Uterus (tissue), 4 donors: ENCODE data around the gene TRIM10. TPM values are rescaled to one million over a fixed set of nuclear protein-coding genes. Genes with fewer than 3 reads are reported as not detected.

ENCODE experiments used
- DNase-seq, 2 donors: peaks; one replicate each; pipeline ENCODE4 v3.0.0-alpha.2; 2019 to 2020
- H3K27ac ChIP-seq, 2 donors: fragments of 200-600 bp; sonication (generic); 1 replicate in 1 of 2; 2 replicates in 1 of 2; pipeline ENCODE4 v1.5.1; 2016 to 2018
- H3K27me3 ChIP-seq, 2 donors: fragments of 200-600 bp; sonication (generic); one replicate each; pipeline ENCODE4 v1.5.1; 2018 to 2019; ENCODE audit warnings: control low read depth in 1 of 2
- H3K36me3 ChIP-seq, 2 donors: fragments of 200-600 bp; sonication (generic); one replicate each; pipeline ENCODE4 v1.5.1; 2019; ENCODE audit warnings: control low read depth in 1 of 2
- H3K4me1 ChIP-seq, 2 donors: fragments of 200-600 bp; sonication (generic); one replicate each; pipeline ENCODE4 v1.5.1; 2018 to 2019; ENCODE audit warnings: control low read depth in 1 of 2
- H3K4me3 ChIP-seq, 2 donors: fragments of 200-600 bp; sonication (generic); 1 replicate in 1 of 2; 2 replicates in 1 of 2; pipeline ENCODE4 v1.5.1; 2018 to 2019; ENCODE audit warnings: mild to moderate bottlenecking in 1 of 2
- H3K9me3 ChIP-seq, 2 donors: fragments of 200-600 bp; sonication (generic); one replicate each; pipeline ENCODE4 v1.5.1; 2019; ENCODE audit warnings: control low read depth in 1 of 2
- POLR2A ChIP-seq, 2 donors: fragments of 450-650 bp; IDR thresholded peaks; one replicate each; pipeline ENCODE4 v1.6.1; 2016; ENCODE audit warnings: antibody characterized with exemption in 2 of 2, mild to moderate bottlenecking in 1 of 2, moderate library complexity in 1 of 2
- intact Hi-C: fragments of 100-400 bp; cut with DNase I; formaldehyde crosslinking; loops from one replicate; pipeline ENCODE4 v1.15.1; 2023; ENCODE audit warnings: low total_unique reads
- total RNA-seq, 4 donors: library from RNA; depleted of rRNA in 3 of 4; stranded (reverse); fragments of >200 nt in 3 of 4; gene quantifications; one replicate each; pipeline versions ENCODE4 v1.1.0 to v1.2.4, GENCODE V29; 2014 to 2023
- TF ChIP-seq, protein P1 (sequence below), 4 experiments: fragments of 200-600 bp in 2 of 4; fragments of 450-650 bp in 2 of 4; sonication (generic) in 2 of 4; IDR thresholded peaks; one replicate each; pipeline ENCODE4 v1.5.1; 2016 to 2019; ENCODE audit warnings: antibody characterized with exemption in 4 of 4, mild to moderate bottlenecking in 2 of 4, moderate library complexity in 1 of 4
- donor health status: DM: yes; HTN: yes; CAD: no.

The TRIM10 gene
- under 1 TPM in 1 of 4 donors, not detected in 3; 0.69 TPM for total RNA-seq

GRCh38 chr6:30160785-30161531, at the start of gene TRIM10:
Gene TRIM10 (minus strand): TSS chr6:30161211. CDS start chr6:30160858, 353 bp downstream.
- no peaks in the 10 kb centered on the region for H3K4me1 ChIP-seq
- no peak within 1 kb of the TSS for H3K4me3 ChIP-seq
- no peak within 1 kb of the TSS for H3K27ac ChIP-seq
- no peaks in the 10 kb centered on the region for H3K36me3 ChIP-seq
- intact Hi-C loops: no loop called here
- H3K9me3 ChIP-seq: no peaks in the 10 kb centered on the region
- no peak for TF ChIP-seq POLR2A (IDR thresholded peaks at IDR 0.05)
- TF ChIP-seq, protein P1, sequence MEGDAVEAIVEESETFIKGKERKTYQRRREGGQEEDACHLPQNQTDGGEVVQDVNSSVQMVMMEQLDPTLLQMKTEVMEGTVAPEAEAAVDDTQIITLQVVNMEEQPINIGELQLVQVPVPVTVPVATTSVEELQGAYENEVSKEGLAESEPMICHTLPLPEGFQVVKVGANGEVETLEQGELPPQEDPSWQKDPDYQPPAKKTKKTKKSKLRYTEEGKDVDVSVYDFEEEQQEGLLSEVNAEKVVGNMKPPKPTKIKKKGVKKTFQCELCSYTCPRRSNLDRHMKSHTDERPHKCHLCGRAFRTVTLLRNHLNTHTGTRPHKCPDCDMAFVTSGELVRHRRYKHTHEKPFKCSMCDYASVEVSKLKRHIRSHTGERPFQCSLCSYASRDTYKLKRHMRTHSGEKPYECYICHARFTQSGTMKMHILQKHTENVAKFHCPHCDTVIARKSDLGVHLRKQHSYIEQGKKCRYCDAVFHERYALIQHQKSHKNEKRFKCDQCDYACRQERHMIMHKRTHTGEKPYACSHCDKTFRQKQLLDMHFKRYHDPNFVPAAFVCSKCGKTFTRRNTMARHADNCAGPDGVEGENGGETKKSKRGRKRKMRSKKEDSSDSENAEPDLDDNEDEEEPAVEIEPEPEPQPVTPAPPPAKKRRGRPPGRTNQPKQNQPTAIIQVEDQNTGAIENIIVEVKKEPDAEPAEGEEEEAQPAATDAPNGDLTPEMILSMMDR (IDR thresholded peaks at IDR 0.05): no peak
- DNase-seq: no peak
- peaks cover 0 to 4% of the 10 kb centered on the region in 2 donors for H3K27me3 ChIP-seq

- no peak for DNase-seq
- Histone ChIP-seq H3K27ac (peak overlapping the region; percentile 41 to 48), H3K27me3 (no peaks in the 10 kb centered on the region), H3K9me3 (no peaks in the 10 kb centered on the region), H3K4me1 (peaks cover 0 to 5% of the 10 kb centered on the region in 2 donors), H3K4me3 (no peak overlapping the region), H3K36me3 (no peaks in the 10 kb centered on the region)
- TF ChIP-seq, protein P1 (IDR thresholded peaks at IDR 0.05): no peak
- no peak for TF ChIP-seq POLR2A (IDR thresholded peaks at IDR 0.05)
- intact Hi-C loops: no loop called here
These were observed 46.7 kb upstream of the TRIM10 start for GRCh38 chr6:30207619-30208295.

DNA sequence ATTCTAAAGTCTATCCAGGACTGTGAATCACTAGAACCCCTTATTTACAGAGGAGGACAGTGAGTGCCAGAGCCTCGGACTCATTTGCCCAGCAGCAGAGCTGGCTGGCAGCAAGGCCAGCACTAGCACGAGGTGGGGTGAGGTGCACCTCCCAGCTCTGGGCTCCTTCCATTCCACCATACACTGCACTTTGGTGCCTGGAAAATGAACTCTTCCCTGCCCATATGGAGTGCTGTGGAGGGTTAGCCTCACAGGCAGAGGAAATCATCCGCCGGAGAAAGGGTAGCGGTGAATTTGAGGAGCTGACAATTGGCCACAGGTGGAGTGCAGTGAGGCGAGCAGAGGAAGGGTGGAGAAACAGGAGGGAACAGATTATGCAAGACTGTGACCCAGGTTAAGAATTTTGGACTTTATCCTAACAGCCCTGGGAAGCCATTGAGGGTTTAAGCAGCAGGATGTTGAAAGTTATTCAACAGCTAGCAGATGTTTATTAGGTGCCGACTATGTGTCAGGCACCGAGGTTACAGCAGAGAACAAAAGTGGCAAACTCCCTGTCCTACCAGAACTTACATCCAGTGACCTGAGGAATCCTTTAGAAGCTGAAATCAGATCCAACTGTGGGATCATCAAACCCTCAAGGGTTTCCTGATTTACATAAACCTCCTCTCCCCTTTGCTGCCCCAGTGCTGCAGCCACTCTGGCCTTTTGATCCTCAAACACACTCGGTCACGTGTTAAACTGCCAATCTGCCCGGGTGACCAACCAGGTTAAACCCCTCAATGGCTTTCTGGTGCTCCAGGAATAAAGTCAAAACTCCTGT, 46.0 kb upstream of the TRIM10 start:
- intact Hi-C loops: no loop called here
- TF ChIP-seq, protein P1 (IDR thresholded peaks at IDR 0.05): no peak
- no peak for TF ChIP-seq POLR2A (IDR thresholded peaks at IDR 0.05)
- peak overlapping the region; percentile 41 to 48 for H3K27ac ChIP-seq
- H3K36me3 ChIP-seq: no peaks in the 10 kb centered on the region
- H3K27me3 ChIP-seq: no peaks in the 10 kb centered on the region
- H3K4me1 ChIP-seq: peaks cover 0 to 5% of the 10 kb centered on the region in 2 donors
- H3K9me3 ChIP-seq: no peaks in the 10 kb centered on the region
- DNase-seq: peak in 1 of 2 donors; percentile 25
- no peak overlapping the region for H3K4me3 ChIP-seq

DNA sequence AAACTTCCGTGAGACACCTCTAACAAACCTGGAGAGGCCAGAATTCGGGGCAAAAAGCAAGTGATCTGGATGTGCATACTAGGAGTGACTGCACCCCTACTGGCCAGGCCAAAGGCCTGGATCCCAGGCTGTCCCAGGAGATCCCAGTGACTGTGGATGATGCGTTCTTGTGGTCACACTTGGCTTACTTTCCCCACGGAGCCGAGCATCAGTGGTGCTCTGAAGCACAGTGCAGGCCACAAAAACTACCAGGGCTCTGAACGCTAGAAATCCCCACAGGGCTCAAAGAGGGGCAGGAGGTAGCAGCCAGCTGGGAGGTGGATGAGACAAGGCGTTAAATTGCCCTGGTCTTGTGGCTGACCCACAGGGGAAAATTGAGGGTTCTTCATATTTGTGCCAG, 45.1 kb upstream of the TRIM10 start:
- H3K27ac ChIP-seq: no peak overlapping the region
- no peak for DNase-seq
- H3K9me3 ChIP-seq: no peaks in the 10 kb centered on the region
- intact Hi-C loops: no loop called here
- H3K36me3 ChIP-seq: no peaks in the 10 kb centered on the region
- peaks cover 0 to 5% of the 10 kb centered on the region in 2 donors for H3K4me1 ChIP-seq
- no peak overlapping the region for H3K4me3 ChIP-seq
- TF ChIP-seq, protein P1 (IDR thresholded peaks at IDR 0.05): no peak
- no peak for TF ChIP-seq POLR2A (IDR thresholded peaks at IDR 0.05)
- H3K27me3 ChIP-seq: no peaks in the 10 kb centered on the region
